Stimulated activated CD4-positive, alpha-beta T cell treated with anti-CD3 and anti-CD28 coated beads, Interleukin-1b, Interleukin-23, amount 100 ng/mL, for 48 hours (primary cell): Measurements from ENCODE around the gene HDHD3.
A peak's percentile ranks its signal among the peaks of the same experiment; 100 is the strongest.
"Not testable (repeated sequence)": the region's sequence is repeated elsewhere in the genome, so short reads cannot be mapped to it uniquely, and the experiment has no call there.

Experiments
- DNase-seq: peaks from one replicate; pipeline ENCODE4 v3.0.0-alpha.2; 2020

The HDHD3 gene, protein sequence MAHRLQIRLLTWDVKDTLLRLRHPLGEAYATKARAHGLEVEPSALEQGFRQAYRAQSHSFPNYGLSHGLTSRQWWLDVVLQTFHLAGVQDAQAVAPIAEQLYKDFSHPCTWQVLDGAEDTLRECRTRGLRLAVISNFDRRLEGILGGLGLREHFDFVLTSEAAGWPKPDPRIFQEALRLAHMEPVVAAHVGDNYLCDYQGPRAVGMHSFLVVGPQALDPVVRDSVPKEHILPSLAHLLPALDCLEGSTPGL

GRCh38 chr9:113376634-113377567, at the start of gene HDHD3:
Gene HDHD3 (minus strand): TSS chr9:113376986. CDS start chr9:113374354, 2,632 bp downstream.
- peak; percentile 77 for DNase-seq

GRCh38 chr9:113425072-113425471, 48.3 kb upstream of the HDHD3 start:
- DNase-seq: no peak

DNA sequence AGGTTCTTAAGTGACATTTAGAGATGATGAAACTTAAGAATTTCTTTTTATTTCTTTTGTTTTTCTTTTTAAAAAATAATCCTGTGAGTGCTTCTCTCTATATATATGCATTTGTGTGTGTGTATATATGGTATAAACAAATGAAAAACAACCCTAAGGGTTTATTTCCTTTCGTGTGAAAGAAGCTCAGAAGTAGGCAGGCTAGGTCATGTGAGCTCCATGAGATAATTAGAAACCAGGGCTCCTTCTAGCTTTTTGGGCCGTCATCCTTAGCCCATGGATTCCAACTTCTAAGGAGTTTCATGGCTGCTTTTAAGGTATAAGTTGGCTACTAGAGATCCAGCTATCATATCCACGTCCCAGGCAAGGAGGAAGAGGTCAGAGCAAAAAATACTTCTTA, 44.9 kb upstream of the HDHD3 start:
- no peak for DNase-seq

DNA sequence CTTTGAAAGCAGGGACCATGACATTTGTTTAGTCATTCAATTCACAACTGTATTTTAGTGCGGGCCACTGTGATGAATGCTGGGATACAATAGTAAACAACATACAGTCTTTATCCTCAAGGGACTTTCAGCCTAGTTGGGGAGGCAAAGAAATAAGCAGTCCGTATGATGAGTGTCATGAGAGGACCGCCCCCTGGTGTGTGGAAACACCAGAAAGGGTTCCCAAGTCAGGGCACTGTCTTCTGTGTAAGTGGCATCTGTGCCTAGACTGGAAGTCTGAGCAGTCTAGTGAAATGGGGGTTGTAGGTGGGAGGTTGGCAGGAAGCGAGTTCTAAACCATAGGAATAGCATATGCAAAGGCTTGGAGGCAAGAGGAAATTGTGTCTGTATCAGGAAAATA, 40.6 kb upstream of the HDHD3 start:
- DNase-seq: no peak

DNA sequence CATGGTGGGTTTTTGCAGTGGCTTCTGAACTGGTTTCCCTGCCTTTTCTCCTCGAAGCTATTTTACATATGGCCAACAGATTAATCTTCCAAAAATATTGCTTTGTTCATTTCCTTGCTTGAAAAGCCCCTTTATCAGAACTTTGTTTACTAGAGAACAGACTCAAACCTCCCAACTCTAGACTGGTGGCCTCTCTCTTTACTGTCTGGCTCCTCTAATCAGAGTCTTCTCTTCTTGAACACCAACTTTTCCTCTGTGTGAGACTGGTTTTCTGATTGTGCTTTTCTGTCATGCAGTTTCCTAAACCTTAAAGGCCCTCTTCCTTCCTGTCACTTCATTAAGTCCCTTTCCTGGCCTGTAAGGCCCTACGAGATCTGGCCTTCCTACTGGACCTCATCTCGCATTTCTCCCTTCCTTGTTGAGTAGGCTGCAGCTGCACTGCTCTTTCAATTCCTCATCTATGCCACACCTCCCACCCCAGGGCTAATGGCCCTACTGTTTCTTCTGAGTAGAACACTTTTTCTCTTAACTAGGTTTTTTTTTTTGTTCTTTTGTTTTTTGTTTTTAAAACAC, 39.4 kb upstream of the HDHD3 start:
- no peak for DNase-seq

DNA sequence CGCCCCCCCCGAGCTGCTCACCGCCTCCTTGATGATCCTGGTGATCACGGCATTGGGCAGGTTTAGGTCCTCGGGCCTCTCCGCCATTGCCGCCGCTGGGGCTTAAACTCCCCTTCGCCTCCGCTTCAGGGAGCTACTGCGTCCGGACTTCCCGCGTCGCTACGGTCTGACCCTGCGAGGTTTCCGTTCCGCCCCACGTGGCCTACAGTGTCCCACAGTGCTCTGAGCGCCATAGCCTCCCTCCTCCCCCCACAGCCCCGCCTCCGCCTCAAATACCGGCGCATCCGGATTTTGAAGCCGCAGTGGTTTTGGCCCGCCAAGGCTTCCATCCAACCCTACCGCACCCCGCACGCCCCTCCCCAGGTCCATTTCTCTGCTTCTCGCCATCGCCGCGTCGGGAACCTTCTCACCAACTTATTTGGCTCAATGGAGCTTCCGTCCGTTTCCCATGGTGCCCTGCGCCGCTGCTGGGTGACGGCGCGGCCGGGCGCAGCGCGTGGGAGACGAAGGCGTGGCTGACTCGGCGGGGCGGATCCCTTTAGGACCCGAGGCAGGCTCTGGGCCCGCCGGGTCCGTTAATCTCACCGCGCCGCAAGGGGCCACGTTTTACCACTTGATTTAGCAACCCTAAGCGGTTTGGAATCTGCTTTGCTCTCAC, 33.5 kb upstream of the HDHD3 start, which contains the start of the genes C9orf43 and POLE3:
Gene C9orf43, plus strand, starts transcription at position 541 of the 658 bp plus-strand sequence. CDS start 2,747 bp downstream, outside the sequence.
Gene POLE3, minus strand, starts transcription at position 469 of the 658 bp plus-strand sequence. Its CDS starts 382 bp downstream, at position 87.
- peak; percentile 96 for DNase-seq

GRCh38 chr9:113409883-113410206, 33.1 kb upstream of the HDHD3 start:
- no peak for DNase-seq

- no peak for DNase-seq
Observed at GRCh38 chr9:113409481-113409880, 32.7 kb upstream of the HDHD3 start.

- DNase-seq: peak; percentile 59
Observed at GRCh38 chr9:113406873-113407511, 30.2 kb upstream of the HDHD3 start.

- DNase-seq: not testable (repeated sequence)
Observed at GRCh38 chr9:113406353-113406752, 29.6 kb upstream of the HDHD3 start.

DNA sequence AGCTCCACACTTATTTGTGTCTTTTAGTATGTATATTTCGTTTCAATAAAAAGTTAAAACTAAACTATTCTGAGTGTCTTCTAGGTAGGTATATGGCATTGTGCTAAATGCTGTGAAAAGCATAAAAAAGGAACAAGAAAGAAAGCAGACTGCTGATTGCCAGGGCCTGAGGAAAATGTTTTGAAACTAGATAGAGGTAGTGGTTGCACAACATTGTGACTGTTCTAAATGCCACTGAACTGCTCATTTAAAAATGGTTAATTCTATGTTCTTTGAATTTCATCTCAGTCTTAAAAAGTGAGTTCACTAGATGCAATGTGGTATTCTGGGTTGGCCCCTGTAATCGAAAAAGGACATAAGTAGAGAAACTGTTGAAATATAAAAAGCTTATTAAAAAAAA, 26.9 kb upstream of the HDHD3 start:
- no peak for DNase-seq

DNA sequence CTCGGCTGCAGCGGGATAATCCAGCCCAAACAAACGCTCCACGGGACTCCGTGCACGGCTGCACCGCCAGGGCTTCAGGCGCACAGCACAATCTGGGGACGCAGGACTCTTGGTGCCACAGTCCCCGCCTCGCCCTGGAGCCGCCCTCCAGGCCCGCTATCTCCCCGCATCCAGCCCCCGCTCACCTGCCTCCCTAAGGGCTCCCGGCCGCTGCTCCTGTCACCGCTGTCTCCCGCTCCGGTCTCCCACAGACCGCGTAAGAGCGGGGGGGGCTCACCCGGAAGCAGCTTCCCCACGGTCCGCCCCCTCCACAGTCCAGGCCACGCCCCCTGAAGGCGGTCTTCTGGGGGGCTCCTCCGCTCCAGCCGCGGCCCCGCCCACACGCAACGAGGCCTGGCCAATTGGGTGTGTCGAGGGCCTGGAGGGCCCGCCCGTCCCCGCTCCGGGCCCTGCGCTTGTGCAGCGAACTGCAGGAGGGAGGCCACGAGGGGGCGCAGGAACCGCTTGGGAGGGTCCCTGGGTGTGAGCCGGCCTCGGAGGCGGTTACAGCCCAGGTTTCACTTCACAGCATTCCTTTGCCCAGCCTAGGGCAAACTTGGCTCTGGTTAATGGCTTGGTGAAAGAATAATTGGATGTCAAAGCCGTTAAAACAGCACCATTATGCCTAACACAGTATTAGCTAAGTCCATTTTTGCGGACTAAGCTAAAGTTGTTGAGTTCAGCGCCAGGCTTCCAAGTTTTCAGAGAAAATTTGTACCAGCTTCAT, 24.4 kb upstream of the HDHD3 start, which contains the start of gene ALAD:
Gene ALAD, minus strand, starts transcription at position 258 of the 766 bp plus-strand sequence. CDS start 7,725 bp downstream, outside the sequence.
- peak; percentile 98 for DNase-seq

DNA sequence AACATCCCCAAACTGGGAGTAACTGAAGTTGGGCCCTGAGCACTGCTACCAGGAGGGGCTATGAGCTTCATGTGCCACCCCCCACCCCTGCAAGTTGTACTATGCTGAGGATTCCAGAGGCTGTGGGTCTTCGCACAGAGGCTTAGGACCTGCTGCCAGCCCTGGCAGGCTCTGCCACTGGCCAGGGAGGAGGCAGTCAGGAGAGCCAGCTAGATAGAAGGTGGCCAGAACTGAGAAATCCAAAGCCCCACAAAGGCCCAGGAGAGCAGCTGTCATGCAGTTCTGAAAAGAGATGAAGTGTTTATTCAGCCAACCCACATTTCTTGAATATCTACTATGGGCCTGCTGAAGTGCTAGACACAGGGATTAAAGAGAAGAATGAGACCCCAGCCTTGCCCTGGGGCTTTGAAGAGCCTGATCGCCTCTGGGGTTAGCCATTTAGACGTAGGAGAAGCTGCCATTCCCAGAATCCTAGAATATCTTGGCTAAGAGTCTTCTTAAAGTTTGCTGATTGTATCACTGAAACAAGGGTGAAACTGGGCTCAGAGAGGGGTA, 22.9 kb upstream of the HDHD3 start:
- DNase-seq: no peak

DNA sequence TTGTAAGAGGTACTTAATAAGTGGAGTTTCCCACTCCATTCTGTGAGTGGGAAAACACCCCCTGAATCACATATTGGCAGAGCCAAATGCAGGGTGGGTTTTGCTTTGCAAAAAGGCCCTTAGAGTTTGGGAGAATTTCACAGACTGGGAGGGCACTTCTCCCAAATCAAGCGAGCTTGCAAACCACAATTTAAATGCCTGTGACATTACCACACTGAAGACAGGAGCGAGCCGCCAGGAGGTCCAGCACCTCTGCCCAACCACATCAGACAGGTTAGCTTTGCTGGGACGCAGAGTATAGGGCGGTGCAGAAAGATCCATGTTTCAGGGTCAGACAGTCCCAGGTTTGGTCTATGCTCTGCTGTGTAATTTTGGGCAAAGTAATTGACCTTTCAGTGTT, 22.0 kb upstream of the HDHD3 start:
- no peak for DNase-seq

DNA sequence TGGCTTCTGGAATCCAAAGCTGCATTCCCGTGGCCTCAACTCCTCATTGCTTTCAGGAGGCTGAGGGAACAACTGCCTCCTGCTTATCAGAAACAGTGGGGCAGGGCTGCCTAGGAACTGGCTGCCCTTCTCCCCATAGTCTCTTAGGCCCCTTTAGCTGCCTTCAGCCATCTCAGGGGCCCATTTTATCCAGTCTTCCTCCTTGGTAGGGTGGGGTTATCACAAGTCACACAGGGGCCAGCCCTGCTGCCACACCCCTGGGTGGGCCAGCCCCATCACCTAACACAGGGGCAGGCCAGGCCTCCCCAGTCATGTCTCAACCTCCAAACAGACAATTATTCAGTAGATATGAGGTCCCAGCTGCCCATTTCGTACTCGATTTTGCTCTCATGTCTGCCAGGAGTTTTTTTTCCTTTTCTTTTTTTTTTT, 20.4 kb upstream of the HDHD3 start:
- no peak for DNase-seq

- DNase-seq: no peak
Observed at GRCh38 chr9:113395000-113395861, 18.4 kb upstream of the HDHD3 start.

DNA sequence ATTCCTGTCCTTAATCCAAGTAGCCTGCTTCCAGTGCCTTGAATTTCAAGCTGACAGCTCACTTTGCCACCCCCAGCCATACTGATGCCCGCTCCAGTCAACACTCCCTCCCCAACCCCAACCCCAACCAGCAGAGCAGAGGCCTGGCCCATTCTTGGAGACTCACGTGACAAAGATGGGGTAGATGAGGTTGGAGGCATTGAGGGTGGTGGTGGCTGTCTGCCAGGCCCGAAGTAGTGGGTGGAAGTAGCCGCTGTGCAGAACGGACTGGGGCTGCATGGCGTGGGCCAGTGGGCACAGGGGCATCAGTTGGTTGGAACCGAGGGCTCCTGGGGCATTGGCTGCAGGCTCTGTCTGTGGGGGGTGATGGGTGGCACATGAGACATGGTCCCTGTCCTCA, 16.5 kb upstream of the HDHD3 start:
- DNase-seq: no peak

GRCh38 chr9:113391917-113392316, 15.1 kb upstream of the HDHD3 start:
- no peak for DNase-seq

- DNase-seq: no peak
Observed at GRCh38 chr9:113390192-113390960, 13.6 kb upstream of the HDHD3 start.
